Stimulated activated CD4-positive, alpha-beta T cell treated with anti-CD3 and anti-CD28 coated beads, TNF-alpha, amount 100 ng/mL, for 24 hours (primary cell): ENCODE data around the gene HAAO.
"Not testable (repeated sequence)": the region's sequence is repeated elsewhere in the genome, so short reads cannot be mapped to it uniquely, and the experiment has no call there.

Source experiments
- DNase-seq, 3 experiments: peaks; one replicate each; pipeline ENCODE4 v3.0.0-alpha.2; 2020; ENCODE audit warnings: low read depth in 3 of 3

HAAO gene

GRCh38 chr2:42747422-42747821 lies 45.0 kb downstream of the HAAO start:
- no peak for DNase-seq

- no peak for DNase-seq
Observed at GRCh38 chr2:42744545-42745082, 47.8 kb downstream of the HAAO start.

- no peak for DNase-seq
Observed at GRCh38 chr2:42743659-42743990, 48.8 kb downstream of the HAAO start.

GRCh38 chr2:42742740-42743658 lies 49.4 kb downstream of the HAAO start:
- DNase-seq, result no peak

- no peak for DNase-seq
Observed at GRCh38 chr2:42741140-42741539, 51.2 kb downstream of the HAAO start.

- DNase-seq, result no peak
Observed at GRCh38 chr2:42736598-42737322, 55.6 kb downstream of the HAAO start.

- DNase-seq, result no peak
Observed at GRCh38 chr2:42733852-42734251, 58.5 kb downstream of the HAAO start.

GRCh38 chr2:42731316-42731715 lies 61.1 kb downstream of the HAAO start:
- DNase-seq, result not testable (repeated sequence)

GRCh38 chr2:42726680-42727079 lies 65.7 kb downstream of the HAAO start:
- no peak for DNase-seq

- no peak for DNase-seq
Observed at GRCh38 chr2:42725657-42726056, 66.7 kb downstream of the HAAO start.

GRCh38 chr2:42724886-42725285 lies 67.5 kb downstream of the HAAO start:
- DNase-seq, result no peak

GRCh38 chr2:42723465-42723864 lies 68.9 kb downstream of the HAAO start:
- no peak for DNase-seq

- DNase-seq, result peak in 1 of 3 experiments; percentile 9
Observed at GRCh38 chr2:42722320-42723190, 69.8 kb downstream of the HAAO start.

GRCh38 chr2:42721898-42722297 lies 70.5 kb downstream of the HAAO start:
- no peak for DNase-seq
